ENCODE measurements around the gene DNAH3.
"Not testable (repeated sequence)": the region's sequence is repeated elsewhere in the genome, so short reads cannot be mapped to it uniquely, and the experiment has no call there.

DNAH3 gene

GRCh38 chr16:21120976-21121520 is 29.6 kb downstream of the DNAH3 start:
- Histone ChIP-seq H3K27ac (ENCODE audit: low read depth, low read length) (no peak overlapping the region), H2AFZ (ENCODE audit: low read length, unreplicated experiment) (no peak overlapping the region), H3K79me2 (ENCODE audit: control insufficient read depth, insufficient read depth, low read length, unreplicated experiment) (no peaks in the 10 kb centered on the region), H3K4me3 (ENCODE audit: low read depth, low read length) (no peak overlapping the region), H3K27me3 (ENCODE audit: insufficient read depth, low read length) (peaks cover 19% of the 10 kb centered on the region), H3K36me3 (ENCODE audit: insufficient read depth, low read length) (no peaks in the 10 kb centered on the region), H3K4me1 (ENCODE audit: control insufficient read depth, insufficient read depth, low read length, unreplicated experiment) (no peaks in the 10 kb centered on the region)

DNA sequence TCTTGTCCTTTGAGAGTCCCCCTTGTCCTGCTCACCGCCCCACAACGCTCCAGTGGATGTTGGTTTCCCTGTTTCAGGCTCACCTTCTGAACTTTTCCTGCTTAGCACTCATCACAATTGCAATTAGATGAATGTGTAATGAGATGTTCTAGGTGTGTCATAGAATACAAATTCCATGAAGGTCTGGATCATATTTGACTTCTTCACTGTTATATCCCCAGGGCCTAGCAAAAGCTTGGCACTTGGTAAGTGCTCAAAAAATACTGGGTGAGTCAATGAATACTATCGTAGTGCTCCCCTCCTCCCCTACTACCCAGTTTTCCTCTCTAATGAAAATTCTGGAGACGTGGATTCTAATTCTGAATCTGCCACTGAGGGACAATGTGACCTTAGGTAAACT is 33.1 kb downstream of the DNAH3 start:
- Histone ChIP-seq H3K27ac (ENCODE audit: low read depth, low read length) (no peak overlapping the region), H3K4me3 (ENCODE audit: low read depth, low read length) (no peak overlapping the region), H3K4me1 (ENCODE audit: control insufficient read depth, insufficient read depth, low read length, unreplicated experiment) (no peaks in the 10 kb centered on the region), H3K36me3 (ENCODE audit: insufficient read depth, low read length) (no peaks in the 10 kb centered on the region), H3K27me3 (ENCODE audit: insufficient read depth, low read length) (no peaks in the 10 kb centered on the region; the same call in none of the 2 replicates), H2AFZ (ENCODE audit: low read length, unreplicated experiment) (no peak overlapping the region), H3K79me2 (ENCODE audit: control insufficient read depth, insufficient read depth, low read length, unreplicated experiment) (no peaks in the 10 kb centered on the region)

DNA sequence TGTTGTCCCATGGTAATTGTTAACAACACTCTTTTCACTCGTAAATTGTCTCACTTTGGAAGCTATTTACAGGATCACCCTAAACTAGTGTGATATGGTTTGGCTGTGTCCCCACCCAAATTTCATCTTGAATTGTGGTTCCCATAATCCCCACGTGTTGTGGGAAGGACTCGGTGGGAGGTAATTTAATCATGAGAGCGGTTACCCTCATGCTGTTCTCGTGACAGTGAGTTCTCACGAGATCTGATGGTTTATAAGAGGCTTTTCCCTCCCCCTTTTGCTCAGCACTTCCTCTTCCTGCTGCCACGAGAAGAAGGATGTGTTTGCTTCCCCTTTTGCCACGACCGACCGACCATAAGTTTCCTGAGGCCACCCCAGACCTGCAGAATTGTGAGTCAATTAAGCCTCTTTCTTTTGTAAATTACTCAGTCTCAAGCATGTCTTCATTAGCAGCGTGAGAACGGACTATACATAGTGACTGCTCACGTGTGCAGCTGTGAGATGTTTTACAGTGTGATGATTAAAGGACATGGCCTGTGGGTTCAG is 34.4 kb downstream of the DNAH3 start:
- no peak overlapping the region for H2AFZ ChIP-seq (ENCODE audit: low read length, unreplicated experiment)
- no peaks in the 10 kb centered on the region for H3K4me1 ChIP-seq (ENCODE audit: control insufficient read depth, insufficient read depth, low read length, unreplicated experiment)
- no peaks in the 10 kb centered on the region for H3K79me2 ChIP-seq (ENCODE audit: control insufficient read depth, insufficient read depth, low read length, unreplicated experiment)
- H3K27ac ChIP-seq (ENCODE audit: low read depth, low read length), result no peak overlapping the region
- peaks cover 7% of the 10 kb centered on the region for H3K27me3 ChIP-seq (ENCODE audit: insufficient read depth, low read length)
- no peak overlapping the region for H3K4me3 ChIP-seq (ENCODE audit: low read depth, low read length)
- H3K36me3 ChIP-seq (ENCODE audit: insufficient read depth, low read length), result no peaks in the 10 kb centered on the region

- not testable (repeated sequence) for H2AFZ ChIP-seq (ENCODE audit: low read length, unreplicated experiment); H3K27ac ChIP-seq (ENCODE audit: low read depth, low read length)
Observed at GRCh38 chr16:21115551-21115950, 35.1 kb downstream of the DNAH3 start.

DNA sequence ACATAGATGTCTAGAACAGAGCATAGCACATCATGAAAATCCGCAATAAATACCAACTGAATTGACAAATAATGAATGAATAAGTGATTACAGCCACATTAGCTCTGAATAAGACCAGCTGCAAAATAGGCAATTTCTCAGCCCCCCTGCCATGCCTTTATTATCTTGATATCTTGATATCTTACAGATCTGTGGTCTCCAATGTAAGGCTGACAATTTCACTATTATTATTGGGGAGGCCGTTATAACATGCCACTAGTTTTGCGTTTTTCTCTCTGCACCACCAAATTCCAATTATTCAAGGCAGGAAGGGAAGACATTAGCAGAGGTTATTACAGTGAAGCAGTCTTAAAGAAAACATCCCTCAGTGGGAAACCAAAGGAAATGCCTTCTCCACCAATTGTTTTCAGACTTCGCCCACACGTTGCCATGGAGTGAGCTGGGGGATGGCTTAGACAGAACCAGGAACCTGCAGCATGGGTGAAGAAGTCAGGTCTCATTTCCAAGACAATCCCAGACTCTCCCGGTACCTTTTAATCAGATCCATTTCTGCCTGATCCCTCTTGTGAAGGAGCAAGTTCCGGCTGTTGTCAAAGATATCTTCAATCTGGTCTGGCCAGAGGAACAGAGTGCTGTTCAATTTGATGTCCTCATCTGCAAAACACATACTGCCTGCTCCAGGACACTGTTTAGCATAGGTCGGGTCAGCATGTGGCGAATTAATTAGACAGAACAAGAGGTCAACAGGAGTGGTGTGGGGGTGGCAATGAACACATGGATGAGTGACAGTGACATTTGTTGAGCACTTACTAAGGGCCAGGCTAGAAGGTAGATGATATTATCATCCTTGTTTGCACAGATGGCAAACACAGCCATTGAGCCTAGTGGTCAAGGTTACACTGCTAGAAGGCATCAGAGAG is 46.4 kb downstream of the DNAH3 start:
- no peak overlapping the region for H3K4me3 ChIP-seq (ENCODE audit: low read depth, low read length)
- H3K36me3 ChIP-seq (ENCODE audit: insufficient read depth, low read length), result no peaks in the 10 kb centered on the region
- peaks cover 16% of the 10 kb centered on the region for H3K4me1 ChIP-seq (ENCODE audit: control insufficient read depth, insufficient read depth, low read length, unreplicated experiment)
- no peaks in the 10 kb centered on the region for H3K27me3 ChIP-seq (ENCODE audit: insufficient read depth, low read length)
- H3K79me2 ChIP-seq (ENCODE audit: control insufficient read depth, insufficient read depth, low read length, unreplicated experiment), result no peaks in the 10 kb centered on the region
- H2AFZ ChIP-seq (ENCODE audit: low read length, unreplicated experiment), result peak overlapping the region; percentile 36
- no peak overlapping the region for H3K27ac ChIP-seq (ENCODE audit: low read depth, low read length)

More at GRCh38 chr16:21115551-21115950, 35.1 kb downstream of the DNAH3 start:
- H3K79me2 ChIP-seq (ENCODE audit: control insufficient read depth, insufficient read depth, low read length, unreplicated experiment); H3K4me3 ChIP-seq (ENCODE audit: low read depth, low read length); H3K36me3 ChIP-seq (ENCODE audit: insufficient read depth, low read length); H3K4me1 ChIP-seq (ENCODE audit: control insufficient read depth, insufficient read depth, low read length, unreplicated experiment); H3K27me3 ChIP-seq (ENCODE audit: insufficient read depth, low read length): not testable (repeated sequence)

DNA sequence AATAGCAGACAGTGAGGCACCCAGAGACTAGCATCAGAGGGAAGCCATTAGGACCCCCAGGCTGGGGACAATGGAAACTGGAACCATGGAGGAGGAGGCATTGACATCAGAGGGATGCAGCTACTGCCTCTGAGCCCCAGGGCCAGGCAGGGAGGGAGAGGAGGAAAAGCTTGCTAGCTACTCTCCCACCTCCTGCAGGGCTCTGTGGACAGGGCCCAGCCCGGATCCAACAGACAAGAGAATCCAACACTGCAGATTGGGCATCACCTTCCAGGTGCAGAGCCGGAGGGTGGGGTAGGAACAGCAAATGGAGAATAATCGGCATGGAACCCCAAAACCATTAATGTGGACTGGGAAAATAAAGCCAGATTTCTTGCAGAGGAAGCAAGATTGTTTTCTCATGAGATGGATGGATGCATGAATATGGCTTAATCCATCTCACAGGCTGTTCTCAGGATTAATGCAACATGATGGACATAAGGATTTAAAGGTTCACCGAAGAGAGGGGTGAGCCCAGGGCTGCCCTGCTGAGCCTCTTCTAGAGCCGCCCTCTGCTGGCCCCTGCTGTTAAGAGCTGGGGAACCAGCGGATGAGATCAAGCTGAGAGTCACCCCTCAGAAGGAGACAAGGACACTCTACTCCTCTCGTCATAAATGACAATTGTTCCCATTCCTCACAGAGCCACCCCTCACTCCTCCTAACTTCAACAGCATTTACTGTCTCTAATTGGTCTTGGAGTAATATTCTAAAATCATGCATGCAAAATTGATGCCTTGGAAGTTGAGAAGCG is 48.8 kb downstream of the DNAH3 start:
- Histone ChIP-seq H3K4me1 (ENCODE audit: control insufficient read depth, insufficient read depth, low read length, unreplicated experiment) (peaks cover 16% of the 10 kb centered on the region), H3K27ac (ENCODE audit: low read depth, low read length) (no peak overlapping the region), H2AFZ (ENCODE audit: low read length, unreplicated experiment) (no peak overlapping the region), H3K79me2 (ENCODE audit: control insufficient read depth, insufficient read depth, low read length, unreplicated experiment) (no peaks in the 10 kb centered on the region), H3K36me3 (ENCODE audit: insufficient read depth, low read length) (no peaks in the 10 kb centered on the region), H3K4me3 (ENCODE audit: low read depth, low read length) (no peak overlapping the region), H3K27me3 (ENCODE audit: insufficient read depth, low read length) (no peaks in the 10 kb centered on the region)

DNA sequence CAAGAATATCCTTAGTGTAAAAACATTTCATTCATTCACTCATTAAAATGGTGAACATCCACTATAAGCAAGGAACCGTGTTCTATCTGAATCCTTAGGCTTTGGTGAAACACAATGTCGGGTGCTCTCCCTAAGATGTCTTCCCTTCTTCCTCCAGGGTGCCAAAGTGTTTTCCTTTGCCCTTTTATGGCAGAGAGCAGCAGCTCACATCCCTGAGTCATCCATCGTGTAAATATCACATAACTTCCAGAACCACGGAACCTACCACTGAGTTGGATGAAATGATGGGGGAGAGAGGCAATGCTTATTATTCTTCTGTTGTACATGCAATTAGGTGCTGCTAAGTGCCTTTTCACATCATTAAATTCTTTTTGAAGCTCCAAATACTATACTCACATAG is 50.2 kb downstream of the DNAH3 start:
- Histone ChIP-seq H3K36me3 (ENCODE audit: insufficient read depth, low read length) (no peaks in the 10 kb centered on the region), H3K27ac (ENCODE audit: low read depth, low read length) (no peak overlapping the region), H3K79me2 (ENCODE audit: control insufficient read depth, insufficient read depth, low read length, unreplicated experiment) (no peaks in the 10 kb centered on the region), H3K4me3 (ENCODE audit: low read depth, low read length) (no peak overlapping the region), H3K27me3 (ENCODE audit: insufficient read depth, low read length) (peaks cover 4% of the 10 kb centered on the region; the same call in 1 of the 2 replicates), H2AFZ (ENCODE audit: low read length, unreplicated experiment) (peak overlapping the region; percentile 55), H3K4me1 (ENCODE audit: control insufficient read depth, insufficient read depth, low read length, unreplicated experiment) (peaks cover 16% of the 10 kb centered on the region)

DNA sequence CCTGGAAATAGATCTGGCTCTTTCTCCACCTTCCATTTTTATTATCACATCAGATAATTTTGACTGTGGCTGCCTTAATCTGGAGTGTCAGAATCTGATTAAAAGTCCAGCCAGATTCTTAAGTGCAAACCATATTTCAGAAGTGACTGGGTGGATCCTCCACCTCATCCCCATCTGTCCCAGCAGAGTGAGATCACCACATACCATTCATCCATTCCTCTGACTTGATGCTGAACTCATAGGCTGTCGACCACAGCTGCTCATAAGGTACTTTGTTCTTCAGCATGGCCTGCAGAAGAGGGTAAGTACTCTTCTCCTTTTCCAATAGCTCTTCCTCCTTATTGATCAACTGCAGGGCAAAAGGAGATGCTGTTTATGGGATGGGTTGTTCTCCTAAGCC is 53.5 kb downstream of the DNAH3 start:
- Histone ChIP-seq H3K4me3 (ENCODE audit: low read depth, low read length) (no peak overlapping the region), H3K36me3 (ENCODE audit: insufficient read depth, low read length) (no peaks in the 10 kb centered on the region), H3K27me3 (ENCODE audit: insufficient read depth, low read length) (peaks cover 8% of the 10 kb centered on the region; the same call in 1 of the 2 replicates), H3K79me2 (ENCODE audit: control insufficient read depth, insufficient read depth, low read length, unreplicated experiment) (no peaks in the 10 kb centered on the region), H3K27ac (ENCODE audit: low read depth, low read length) (no peak overlapping the region), H2AFZ (ENCODE audit: low read length, unreplicated experiment) (no peak overlapping the region), H3K4me1 (ENCODE audit: control insufficient read depth, insufficient read depth, low read length, unreplicated experiment) (peaks cover 8% of the 10 kb centered on the region)

- not testable (repeated sequence) for H3K79me2 ChIP-seq (ENCODE audit: control insufficient read depth, insufficient read depth, low read length, unreplicated experiment)
Observed at GRCh38 chr16:21094719-21095118, 55.9 kb downstream of the DNAH3 start.

DNA sequence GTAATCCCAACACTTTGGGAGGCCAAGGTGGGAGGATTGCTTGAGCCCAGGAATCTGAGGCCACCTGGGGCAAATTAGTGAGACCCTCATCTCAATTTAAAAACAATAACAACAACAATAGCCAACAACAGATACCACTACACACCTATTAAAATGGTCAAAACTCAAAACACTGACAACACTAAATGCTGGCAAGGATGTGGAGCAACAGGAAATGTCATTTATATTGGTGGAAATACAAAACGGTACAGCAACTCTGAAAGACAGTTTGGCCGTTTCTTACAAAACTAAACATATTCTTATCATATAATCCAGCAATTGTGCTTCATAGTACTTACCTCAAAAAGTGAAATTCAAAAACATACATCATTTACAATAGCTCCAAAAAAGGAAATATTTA is 57.7 kb downstream of the DNAH3 start:
- peaks cover 8% of the 10 kb centered on the region; the same call in 1 of the 2 replicates for H3K27me3 ChIP-seq (ENCODE audit: insufficient read depth, low read length)
- no peaks in the 10 kb centered on the region for H3K4me1 ChIP-seq (ENCODE audit: control insufficient read depth, insufficient read depth, low read length, unreplicated experiment)
- H3K4me3 ChIP-seq (ENCODE audit: low read depth, low read length), result no peak overlapping the region
- H2AFZ ChIP-seq (ENCODE audit: low read length, unreplicated experiment), result no peak overlapping the region
- no peak overlapping the region for H3K27ac ChIP-seq (ENCODE audit: low read depth, low read length)
- H3K79me2 ChIP-seq (ENCODE audit: control insufficient read depth, insufficient read depth, low read length, unreplicated experiment), result no peaks in the 10 kb centered on the region
- H3K36me3 ChIP-seq (ENCODE audit: insufficient read depth, low read length), result no peaks in the 10 kb centered on the region

More at GRCh38 chr16:21094719-21095118, 55.9 kb downstream of the DNAH3 start:
- H3K4me1 ChIP-seq (ENCODE audit: control insufficient read depth, insufficient read depth, low read length, unreplicated experiment); H2AFZ ChIP-seq (ENCODE audit: low read length, unreplicated experiment); H3K4me3 ChIP-seq (ENCODE audit: low read depth, low read length); H3K36me3 ChIP-seq (ENCODE audit: insufficient read depth, low read length); H3K27ac ChIP-seq (ENCODE audit: low read depth, low read length); H3K27me3 ChIP-seq (ENCODE audit: insufficient read depth, low read length): not testable (repeated sequence)
